K562 (cell line): ENCODE measurements around the gene MAPK8IP1.

ENCODE experiments used
- ELF4 ChIP-seq: fragments of 450-650 bp; formaldehyde crosslinking; IDR thresholded peaks from 2 replicates; pipeline ENCODE4 v1.4.0; 2022; ENCODE audit warnings: missing genetic modification characterization
- SRSF1 ChIP-seq: fragments of 200-400 bp; formaldehyde crosslinking; IDR thresholded peaks from 2 replicates; pipeline ENCODE4 v1.6.1; 2017; ENCODE audit warnings: mild to moderate bottlenecking, low read depth, low read length, moderate library complexity
- YY1 ChIP-seq, 3 experiments: IDR thresholded peaks; 2 replicates each; pipeline ENCODE4 v1.6.1; 2011; ENCODE audit warnings: low read length in 2 of 3, mild to moderate bottlenecking in 2 of 3, moderate library complexity in 2 of 3, borderline replicate concordance in 1 of 3, control low read depth in 1 of 3, low read depth in 1 of 3; ENCODE audit not compliant: insufficient read depth in 3 of 3, insufficient replicate concordance in 2 of 3, control insufficient read depth in 1 of 3, insufficient read length in 1 of 3; ENCODE audit errors: extremely low read depth in 1 of 3
- ZNF75A ChIP-seq: fragments of 450-650 bp; formaldehyde crosslinking; IDR thresholded peaks from 2 replicates; pipeline ENCODE4 v1.4.0; 2020; ENCODE audit warnings: mild to moderate bottlenecking

DNA sequence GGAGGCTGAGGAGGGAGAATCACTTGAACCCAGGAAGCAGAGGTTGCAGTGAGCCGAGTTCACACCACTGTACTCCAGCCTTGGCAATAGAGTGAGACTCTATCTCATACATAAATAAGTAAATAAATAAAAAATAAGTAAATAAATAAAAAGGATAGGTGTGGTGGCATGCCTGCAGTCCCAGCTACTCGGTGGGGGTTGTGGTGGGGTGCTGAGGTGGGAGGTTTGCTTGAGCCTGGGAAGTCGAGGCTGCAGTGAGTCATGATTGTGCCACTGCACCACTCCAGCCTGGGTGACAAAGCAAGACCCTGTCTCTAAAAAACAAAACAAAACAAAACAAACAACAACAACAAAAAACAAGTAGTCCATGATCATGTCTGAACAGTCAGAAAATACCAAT lies 40.1 kb downstream of the MAPK8IP1 start:
- no peak for TF ChIP-seq YY1 (IDR thresholded peaks at IDR 0.05; ENCODE audit: borderline replicate concordance in 1 of 3, control insufficient read depth in 1 of 3, extremely low read depth in 1 of 3, insufficient read depth in 3 of 3, insufficient read length in 1 of 3, insufficient replicate concordance in 2 of 3, low read depth in 1 of 3, low read length in 2 of 3)
- TF ChIP-seq SRSF1, result no peak
- TF ChIP-seq ZNF75A (CRISPR knock-in tag), result no peak
- TF ChIP-seq ELF4, result no peak
